HUES6 (cell line): ENCODE measurements around the gene SLC37A1.
A peak's percentile ranks its signal among the peaks of the same experiment; 100 is the strongest.

Experiments used
- H3K27ac ChIP-seq: 2 replicates; pipeline ENCODE4 v1.7.0; 2013; ENCODE audit warnings: low read depth, mild to moderate bottlenecking, low read length, inconsistent platforms
- H3K27me3 ChIP-seq: 2 replicates; pipeline ENCODE4 v1.6.1; 2013; ENCODE audit warnings: low read length; ENCODE audit not compliant: control insufficient read depth, insufficient read depth
- H3K36me3 ChIP-seq: 2 replicates; pipeline ENCODE4 v1.6.1; 2013; ENCODE audit warnings: low read length; ENCODE audit not compliant: control insufficient read depth, insufficient read depth
- H3K4me1 ChIP-seq: 2 replicates; pipeline ENCODE4 v1.6.1; 2013; ENCODE audit warnings: low read length; ENCODE audit not compliant: control insufficient read depth, insufficient read depth
- H3K4me3 ChIP-seq: 2 replicates; pipeline ENCODE4 v1.5.1; 2013; ENCODE audit warnings: low read depth, low read length
- H3K9ac ChIP-seq: one replicate; pipeline ENCODE4 v1.6.1; 2013; ENCODE audit warnings: mild to moderate bottlenecking, low read length
- H3K9me3 ChIP-seq: 2 replicates; pipeline ENCODE4 v1.6.1; 2013; ENCODE audit warnings: low read depth, low read length; ENCODE audit not compliant: control insufficient read depth, insufficient read depth

SLC37A1 gene

DNA sequence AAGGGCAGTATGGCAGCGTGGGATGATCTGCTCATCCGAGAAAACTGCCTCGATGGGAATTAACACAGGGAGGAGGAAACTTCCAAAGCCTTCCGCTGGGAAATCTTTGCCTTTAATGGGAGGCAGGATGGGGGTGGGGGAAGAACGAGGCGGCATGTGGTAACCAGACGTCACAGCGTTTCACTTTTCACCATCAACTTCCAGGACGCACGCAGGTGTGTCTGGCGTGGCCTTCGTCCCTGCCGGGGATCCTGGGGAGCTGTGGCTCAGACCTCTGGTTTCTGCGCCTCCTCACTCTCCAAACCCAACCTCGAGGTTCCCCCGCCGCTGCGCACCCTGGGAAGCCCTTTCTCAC lies 17.9 kb upstream of the SLC37A1 start:
- H3K27me3 ChIP-seq, result peaks cover 10% of the 10 kb centered on the region; the same call in 1 of the 2 replicates
- H3K9me3 ChIP-seq, result no peaks in the 10 kb centered on the region
- H3K4me3 ChIP-seq, result peak overlapping the region; percentile 71
- H3K36me3 ChIP-seq, result no peaks in the 10 kb centered on the region
- H3K4me1 ChIP-seq, result peaks cover 18% of the 10 kb centered on the region
- no peak overlapping the region for H3K9ac ChIP-seq
- H3K27ac ChIP-seq, result no peak overlapping the region

DNA sequence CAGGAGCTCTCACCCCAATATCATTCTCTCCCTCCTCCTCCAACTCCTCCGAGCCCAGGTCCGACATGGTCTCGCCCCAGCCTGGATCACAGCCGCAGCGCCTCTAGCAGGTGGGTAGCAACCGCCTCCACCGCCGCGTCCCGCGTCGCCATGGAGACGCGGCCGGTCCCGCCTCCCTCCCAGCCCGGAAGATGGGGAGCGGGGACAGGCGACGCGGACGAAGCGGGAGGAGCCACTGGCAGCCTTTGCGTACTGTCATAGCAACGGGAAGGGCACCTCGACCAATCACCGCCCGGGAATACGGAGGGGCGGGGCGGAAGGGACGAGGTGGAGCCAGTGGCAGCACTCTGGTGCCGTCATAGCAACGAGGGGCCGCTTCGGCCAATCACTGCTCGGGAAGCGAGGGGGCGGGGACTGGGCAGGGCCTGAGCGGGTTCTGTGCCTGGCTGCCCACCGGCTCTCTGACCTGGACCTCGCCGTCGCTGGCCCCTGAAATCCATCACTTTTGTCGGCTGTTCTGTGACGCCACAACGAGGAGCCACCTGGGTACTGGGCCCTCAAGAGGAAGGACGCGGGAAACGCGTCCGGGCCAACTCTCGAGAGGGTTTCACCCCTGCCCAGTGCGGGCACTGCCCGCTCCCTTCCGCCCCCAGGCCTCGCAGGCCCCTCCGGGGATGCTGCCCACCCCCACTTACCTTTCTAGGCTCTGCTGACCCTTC lies 17.4 kb upstream of the SLC37A1 start, which contains the start of gene RSPH1:
Gene RSPH1 (minus strand): TSS at position 105 of the 719 bp plus-strand sequence. CDS start 38 bp downstream, at position 67.
- H3K9ac ChIP-seq, result peak within 1 kb of the TSS; percentile 62
- no peaks in the 10 kb centered on the region for H3K36me3 ChIP-seq
- H3K9me3 ChIP-seq, result no peaks in the 10 kb centered on the region
- H3K4me3 ChIP-seq, result peak within 1 kb of the TSS; percentile 73
- H3K27ac ChIP-seq, result no peak within 1 kb of the TSS
- H3K4me1 ChIP-seq, result peaks cover 18% of the 10 kb centered on the region
- H3K27me3 ChIP-seq, result peaks cover 10% of the 10 kb centered on the region; the same call in 1 of the 2 replicates

DNA sequence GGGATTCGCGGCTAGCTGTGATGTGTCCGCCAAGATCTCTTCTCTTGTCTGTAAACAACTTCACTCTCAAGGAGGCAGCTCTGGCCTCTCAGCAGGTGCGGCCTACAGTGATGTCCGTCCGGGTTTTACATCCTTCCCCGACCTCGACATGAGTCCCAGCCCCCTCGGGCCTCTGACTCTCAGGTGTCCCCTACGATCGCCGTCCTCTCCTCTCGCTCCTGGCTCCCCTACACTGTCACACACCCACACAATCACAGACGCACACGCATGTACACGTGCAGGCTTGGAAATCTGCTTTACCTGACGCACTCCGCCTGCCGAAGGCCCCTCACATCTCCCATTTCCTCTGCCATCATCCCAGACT lies 16.8 kb upstream of the SLC37A1 start:
- no peak overlapping the region for H3K27ac ChIP-seq
- peaks cover 18% of the 10 kb centered on the region for H3K4me1 ChIP-seq
- H3K9ac ChIP-seq, result peak overlapping the region; percentile 62
- H3K27me3 ChIP-seq, result peaks cover 10% of the 10 kb centered on the region; the same call in 1 of the 2 replicates
- no peaks in the 10 kb centered on the region for H3K36me3 ChIP-seq
- no peaks in the 10 kb centered on the region for H3K9me3 ChIP-seq
- peak overlapping the region; percentile 73 for H3K4me3 ChIP-seq

DNA sequence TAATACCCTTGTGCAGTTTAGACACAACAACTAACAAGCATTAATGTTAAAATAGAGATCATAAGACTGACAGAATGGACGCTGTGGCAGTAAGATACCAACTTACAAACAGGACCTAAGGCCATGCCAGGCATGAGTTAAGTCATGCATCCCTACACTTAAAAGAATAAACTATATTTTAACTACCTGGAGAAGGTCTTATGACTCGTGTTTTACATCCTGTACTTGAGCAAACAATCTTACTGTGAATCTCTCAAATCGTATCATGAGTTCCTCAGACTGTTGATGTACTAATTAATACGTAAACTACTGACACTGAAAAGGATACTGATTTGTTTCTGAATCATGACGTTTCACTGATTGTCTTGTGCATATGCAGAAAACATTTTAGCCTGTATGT lies 15.6 kb upstream of the SLC37A1 start:
- Histone ChIP-seq H3K27me3 (peaks cover 10% of the 10 kb centered on the region; the same call in 1 of the 2 replicates), H3K27ac (no peak overlapping the region), H3K36me3 (no peaks in the 10 kb centered on the region), H3K4me1 (peaks cover 15% of the 10 kb centered on the region), H3K9me3 (no peaks in the 10 kb centered on the region), H3K4me3 (no peak overlapping the region), H3K9ac (no peak overlapping the region)

DNA sequence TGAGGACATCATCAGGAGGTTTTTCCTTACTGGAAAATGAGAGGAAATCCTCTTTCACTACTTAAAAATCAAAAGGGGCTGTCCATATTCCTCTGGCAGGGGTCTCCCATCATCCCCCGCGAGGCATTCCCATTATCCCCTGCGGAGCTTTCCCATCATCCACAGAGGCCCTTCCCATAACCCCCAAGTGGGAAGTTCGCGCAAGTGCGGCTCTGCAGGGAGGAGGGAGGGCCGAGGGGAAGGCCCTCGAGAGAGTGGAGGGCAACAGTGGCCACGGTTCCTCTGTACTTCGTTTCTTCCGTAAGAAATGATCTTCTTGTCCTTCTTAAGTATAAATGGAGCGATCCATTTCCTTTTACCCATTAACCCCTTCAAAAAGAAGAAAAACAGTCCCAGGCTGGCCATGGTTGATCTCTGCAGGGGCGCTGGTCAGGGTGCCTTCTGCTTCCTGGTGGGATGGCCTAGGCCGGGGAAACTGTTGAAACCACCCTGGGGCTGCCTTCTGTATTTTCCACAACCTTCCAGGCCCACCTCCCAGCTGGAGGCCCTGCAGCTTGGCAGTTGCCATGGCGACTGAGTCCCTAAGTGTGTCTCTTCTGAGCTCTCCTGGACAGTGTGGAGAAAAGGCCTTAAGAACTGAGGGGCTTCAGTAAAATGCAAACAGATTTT lies 14.1 kb upstream of the SLC37A1 start:
- no peaks in the 10 kb centered on the region for H3K36me3 ChIP-seq
- H3K9me3 ChIP-seq, result no peaks in the 10 kb centered on the region
- H3K4me3 ChIP-seq, result no peak overlapping the region
- no peak overlapping the region for H3K9ac ChIP-seq
- peaks cover 10% of the 10 kb centered on the region; the same call in 1 of the 2 replicates for H3K27me3 ChIP-seq
- peaks cover 9% of the 10 kb centered on the region; the same call in 1 of the 2 replicates for H3K4me1 ChIP-seq
- H3K27ac ChIP-seq, result no peak overlapping the region

DNA sequence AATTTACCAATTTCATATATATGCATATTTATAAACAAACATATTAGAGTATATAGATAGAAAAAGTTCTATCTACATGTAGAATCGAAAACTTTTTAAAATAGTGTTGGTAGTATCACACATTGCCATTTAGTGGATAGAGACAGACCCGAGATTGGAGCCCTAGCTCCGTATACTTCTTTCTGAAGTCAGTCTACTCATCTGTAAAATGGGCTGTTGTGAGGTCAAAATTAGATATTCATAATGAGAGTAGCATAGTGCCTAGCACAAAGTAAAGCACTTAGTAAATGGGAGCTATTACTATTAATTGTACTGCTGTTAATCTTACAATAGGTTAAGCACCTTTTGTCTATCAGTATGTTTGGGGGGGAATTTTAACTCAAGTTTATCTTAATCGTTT lies 13.4 kb upstream of the SLC37A1 start:
- Histone ChIP-seq H3K27ac (no peak overlapping the region), H3K9me3 (no peaks in the 10 kb centered on the region), H3K36me3 (no peaks in the 10 kb centered on the region), H3K27me3 (peaks cover 6% of the 10 kb centered on the region; the same call in 1 of the 2 replicates), H3K4me3 (no peak overlapping the region), H3K9ac (no peak overlapping the region), H3K4me1 (peaks cover 9% of the 10 kb centered on the region; the same call in 1 of the 2 replicates)

DNA sequence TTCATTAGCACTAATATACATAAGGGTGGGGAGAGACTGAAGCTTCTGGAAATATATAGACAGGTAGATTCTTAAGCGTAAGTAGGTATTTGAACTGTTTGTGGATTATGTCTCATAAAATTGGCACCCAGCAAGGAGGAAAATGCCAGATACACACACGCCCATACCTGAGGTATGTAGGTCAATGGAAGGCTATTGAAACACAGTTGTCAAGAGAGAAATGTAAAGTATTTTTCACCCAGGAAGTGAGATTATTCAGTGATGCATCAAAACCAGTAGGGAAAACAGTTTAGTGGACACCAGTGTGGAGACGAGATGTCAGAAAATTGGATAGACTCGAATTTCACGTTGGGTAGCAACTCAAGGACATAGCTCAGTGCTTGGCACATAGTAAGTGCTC lies 12.9 kb upstream of the SLC37A1 start:
- H3K27ac ChIP-seq, result no peak overlapping the region

DNA sequence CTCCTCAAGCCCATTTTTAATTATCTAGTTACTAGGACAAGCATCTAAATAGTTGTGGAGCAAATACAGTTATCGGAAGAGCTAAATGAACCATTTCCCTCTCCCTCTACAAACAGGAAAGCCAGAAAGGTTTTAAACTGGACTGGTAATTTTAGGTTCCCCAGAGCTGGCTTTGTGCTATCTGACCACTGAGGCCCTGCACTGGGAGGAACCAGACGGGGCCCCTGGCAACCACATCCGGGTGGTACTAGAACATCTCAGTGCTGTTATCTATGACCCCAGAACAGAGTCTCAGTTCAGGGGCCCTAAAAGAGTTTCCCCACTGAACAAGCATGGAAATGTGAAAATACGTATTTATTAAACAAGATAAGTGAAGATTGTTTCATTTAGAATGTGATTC lies 9.9 kb upstream of the SLC37A1 start:
- Histone ChIP-seq H3K27me3 (no peaks in the 10 kb centered on the region), H3K4me3 (no peak overlapping the region), H3K9me3 (no peaks in the 10 kb centered on the region), H3K4me1 (peaks cover 6% of the 10 kb centered on the region; the same call in 1 of the 2 replicates), H3K36me3 (no peaks in the 10 kb centered on the region), H3K9ac (no peak overlapping the region), H3K27ac (no peak overlapping the region)

More for the DNA sequence above, 12.9 kb upstream of the SLC37A1 start:
- Histone ChIP-seq H3K9ac (no peak overlapping the region), H3K36me3 (no peaks in the 10 kb centered on the region), H3K27me3 (peaks cover under 1% of the 10 kb centered on the region; the same call in 1 of the 2 replicates), H3K4me1 (peaks cover 6% of the 10 kb centered on the region; the same call in 1 of the 2 replicates), H3K9me3 (no peaks in the 10 kb centered on the region), H3K4me3 (no peak overlapping the region)

DNA sequence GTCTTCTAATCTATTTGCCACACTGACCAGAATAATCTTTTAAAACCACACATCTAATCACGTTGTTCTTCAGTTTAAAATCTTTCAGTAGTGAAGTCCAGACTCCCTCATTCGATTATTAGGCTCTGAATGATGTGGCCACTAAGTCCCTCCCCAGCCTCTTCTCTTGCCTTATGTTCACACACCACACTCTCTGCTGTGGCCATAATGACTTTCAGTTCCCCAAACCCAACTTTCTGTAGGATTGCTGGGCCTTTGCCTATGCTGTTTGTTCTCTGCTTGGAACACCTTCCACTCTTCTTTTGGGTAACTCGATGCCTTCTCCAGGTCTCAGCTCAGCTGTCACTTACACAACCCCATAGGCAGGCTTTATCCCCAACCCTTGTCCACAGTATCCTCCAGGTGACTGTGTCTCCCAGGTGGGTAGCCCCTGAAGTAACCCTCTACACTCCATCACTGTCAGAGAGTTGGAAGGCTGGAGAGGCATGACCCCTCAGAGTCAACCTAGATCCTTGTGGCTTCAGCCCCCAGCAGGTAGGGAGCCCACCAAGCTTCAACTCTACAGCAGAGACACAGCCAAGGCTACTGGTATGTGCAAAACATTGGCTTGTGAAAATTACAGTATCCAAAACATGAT lies 8.4 kb upstream of the SLC37A1 start:
- H3K27ac ChIP-seq, result no peak overlapping the region
- H3K4me1 ChIP-seq, result no peaks in the 10 kb centered on the region; the same call in 1 of the 2 replicates
- no peaks in the 10 kb centered on the region for H3K27me3 ChIP-seq
- H3K36me3 ChIP-seq, result no peaks in the 10 kb centered on the region
- no peak overlapping the region for H3K9ac ChIP-seq
- no peaks in the 10 kb centered on the region for H3K9me3 ChIP-seq
- H3K4me3 ChIP-seq, result no peak overlapping the region

DNA sequence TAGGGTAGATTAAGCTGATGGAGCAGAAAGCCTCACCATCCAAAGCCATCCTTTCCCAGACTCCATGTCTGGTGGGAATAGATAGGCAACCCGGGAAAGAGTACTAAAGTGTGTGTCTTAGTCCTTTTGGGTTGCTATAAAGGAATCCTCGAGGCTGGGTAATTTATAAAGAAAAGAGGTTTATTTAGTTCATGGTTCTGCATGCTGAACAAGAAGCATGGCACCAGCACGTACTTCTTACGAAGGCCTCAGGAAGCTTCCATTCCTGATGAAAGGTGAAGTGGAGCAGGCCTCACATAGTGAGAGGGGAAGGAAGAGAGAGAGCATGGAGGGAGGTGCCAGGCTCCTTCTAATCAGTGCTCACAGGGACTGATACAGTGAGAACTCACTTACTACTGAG lies 6.2 kb upstream of the SLC37A1 start:
- Histone ChIP-seq H3K4me3 (no peak overlapping the region), H3K9me3 (no peaks in the 10 kb centered on the region), H3K27ac (no peak overlapping the region), H3K27me3 (no peaks in the 10 kb centered on the region), H3K4me1 (no peaks in the 10 kb centered on the region; the same call in 1 of the 2 replicates), H3K36me3 (no peaks in the 10 kb centered on the region), H3K9ac (no peak overlapping the region)

DNA sequence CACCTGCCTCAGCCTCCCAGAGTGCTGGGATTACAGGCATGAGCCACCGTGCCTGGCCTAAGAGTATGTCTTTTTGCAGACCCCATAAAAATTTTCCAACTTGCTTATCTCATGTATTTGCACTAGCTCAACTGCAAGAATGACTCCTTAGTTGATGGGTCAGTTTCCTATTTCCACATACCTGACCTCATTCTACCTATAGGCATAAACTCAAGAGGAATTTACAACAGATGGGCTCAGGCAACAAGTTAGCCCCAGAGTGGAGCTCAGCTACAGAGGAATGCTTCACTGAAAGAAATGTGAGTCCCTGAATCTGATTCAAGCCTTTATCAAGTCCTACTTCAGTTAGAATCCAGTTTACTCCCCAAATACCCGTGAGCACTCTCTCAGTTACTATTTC lies 5.3 kb upstream of the SLC37A1 start:
- H3K27ac ChIP-seq, result no peak overlapping the region
- H3K4me1 ChIP-seq, result peaks cover 6% of the 10 kb centered on the region; the same call in 1 of the 2 replicates
- no peak overlapping the region for H3K9ac ChIP-seq
- H3K27me3 ChIP-seq, result 0 out of 2 replicates have a peak, but pooled peaks cover 6% of the 10 kb centered on the region
- no peaks in the 10 kb centered on the region for H3K9me3 ChIP-seq
- no peak overlapping the region for H3K4me3 ChIP-seq
- H3K36me3 ChIP-seq, result no peaks in the 10 kb centered on the region
